ENCODE data around the gene CRTAC1.

CRTAC1 gene

GRCh38 chr10:97974100-97974499, 56.3 kb downstream of the CRTAC1 start:
- no peak overlapping the region for H3K27ac ChIP-seq
- TF ChIP-seq ZFX (IDR thresholded peaks at IDR 0.05; ENCODE audit: borderline replicate concordance) (no peak), CTCF (IDR thresholded peaks at IDR 0.05) (no peak)

GRCh38 chr10:97969538-97970079, 60.8 kb downstream of the CRTAC1 start:
- TF ChIP-seq CTCF (IDR thresholded peaks at IDR 0.05), result no peak
- TF ChIP-seq ZFX (IDR thresholded peaks at IDR 0.05; ENCODE audit: borderline replicate concordance), result no peak
- no peak overlapping the region for H3K27ac ChIP-seq

GRCh38 chr10:97964748-97965147, 65.7 kb downstream of the CRTAC1 start:
- TF ChIP-seq ZFX (IDR thresholded peaks at IDR 0.05; ENCODE audit: borderline replicate concordance) (no peak), CTCF (IDR thresholded peaks at IDR 0.05) (no peak)
- no peak overlapping the region for H3K27ac ChIP-seq

GRCh38 chr10:97961945-97962344, 68.5 kb downstream of the CRTAC1 start:
- H3K27ac ChIP-seq, result no peak overlapping the region
- TF ChIP-seq CTCF (IDR thresholded peaks at IDR 0.05) (no peak), ZFX (IDR thresholded peaks at IDR 0.05; ENCODE audit: borderline replicate concordance) (no peak)

GRCh38 chr10:97960269-97961056, 70.0 kb downstream of the CRTAC1 start:
- no peak overlapping the region for H3K27ac ChIP-seq
- TF ChIP-seq CTCF (IDR thresholded peaks at IDR 0.05) (no peak), ZFX (IDR thresholded peaks at IDR 0.05; ENCODE audit: borderline replicate concordance) (no peak)

GRCh38 chr10:97949462-97949861, 81.0 kb downstream of the CRTAC1 start:
- H3K27ac ChIP-seq, result no peak overlapping the region
- TF ChIP-seq ZFX (IDR thresholded peaks at IDR 0.05; ENCODE audit: borderline replicate concordance) (no peak), CTCF (IDR thresholded peaks at IDR 0.05) (no peak)

- no peak overlapping the region for H3K27ac ChIP-seq
- TF ChIP-seq ZFX (IDR thresholded peaks at IDR 0.05; ENCODE audit: borderline replicate concordance), result no peak
- no peak for TF ChIP-seq CTCF (IDR thresholded peaks at IDR 0.05)
These were observed 81.6 kb downstream of the CRTAC1 start for GRCh38 chr10:97948822-97949221.

Data from 22Rv1 (cell line).